Gastroesophageal sphincter (tissue), 4 donors: ENCODE data around the gene ITPR2. TPM values are rescaled to one million over a fixed set of nuclear protein-coding genes. Genes with fewer than 3 reads are reported as not detected.

ENCODE experiments used
- ATAC-seq: fragments of 150-250 bp; one replicate; pipeline ENCODE4 v1.9.1; 2016; ENCODE audit warnings: mild to moderate bottlenecking, moderate library complexity
- H3K27ac ChIP-seq, 4 donors: fragments of 200-600 bp; sonication (generic) in 3 of 4; 1 replicate in 3 of 4; 2 replicates in 1 of 4; pipeline ENCODE4 v1.5.1; 2016 to 2019
- H3K27me3 ChIP-seq: fragments of 200-600 bp; sonication (generic); one replicate; pipeline ENCODE4 v1.5.1; 2019
- H3K36me3 ChIP-seq, 2 donors: fragments of 200-600 bp; sonication (generic); one replicate each; pipeline ENCODE4 v1.5.1; 2019; ENCODE audit warnings: control low read depth in 1 of 2
- H3K4me1 ChIP-seq, 3 donors: fragments of 200-600 bp; sonication (generic); 1 replicate in 2 of 3; 2 replicates in 1 of 3; pipeline ENCODE4 v1.5.1; 2016 to 2019; ENCODE audit warnings: control low read depth in 2 of 3
- H3K4me3 ChIP-seq, 2 donors: fragments of 200-600 bp; sonication (generic); one replicate each; pipeline ENCODE4 v1.5.1; 2019; ENCODE audit warnings: mild to moderate bottlenecking in 1 of 2, moderate library complexity in 1 of 2
- H3K9me3 ChIP-seq, 3 donors: fragments of 200-600 bp; sonication (generic); one replicate each; pipeline ENCODE4 v1.5.1; 2017 to 2019; ENCODE audit warnings: control low read depth in 2 of 3
- EP300 ChIP-seq: sonication (generic); formaldehyde crosslinking; IDR thresholded peaks from one replicate; pipeline ENCODE4 v1.6.1; 2017; ENCODE audit warnings: antibody characterized with exemption, mild to moderate bottlenecking
- POLR2A ChIP-seq, 2 donors: fragments of 450-650 bp; IDR thresholded peaks; one replicate each; pipeline ENCODE4 v1.6.1; 2017; ENCODE audit warnings: antibody characterized with exemption in 2 of 2, mild to moderate bottlenecking in 2 of 2, moderate library complexity in 1 of 2
- POLR2AphosphoS5 ChIP-seq: sonication (generic); formaldehyde crosslinking; IDR thresholded peaks from one replicate; pipeline ENCODE4 v1.6.1; 2017; ENCODE audit warnings: antibody characterized with exemption
- WGBS, 2 donors: methylation state at CpG; one replicate each; pipeline ENCODE4 v1.1.5; 2018; ENCODE audit warnings: low coverage in 1 of 2; 5-methylcytosine and 5-hydroxymethylcytosine counted together
- total RNA-seq, 4 donors: library from RNA; depleted of rRNA; stranded (reverse); fragments of >200 nt; gene quantifications; one replicate each; pipeline ENCODE4 v1.1.0, GENCODE V29; 2016
- TF ChIP-seq, protein P1 (sequence below), 4 experiments: fragments of 200-600 bp in 2 of 4; fragments of 450-650 bp in 2 of 4; sonication (generic) in 1 of 4; IDR thresholded peaks; one replicate each; pipeline ENCODE4 v1.5.1; 2017 to 2019; ENCODE audit warnings: antibody characterized with exemption in 4 of 4, mild to moderate bottlenecking in 2 of 4, moderate library complexity in 2 of 4

ITPR2 gene
- total RNA-seq, 4 donors from 2014 or later, result 30.8 to 63.0 (median 44.4) TPM

DNA sequence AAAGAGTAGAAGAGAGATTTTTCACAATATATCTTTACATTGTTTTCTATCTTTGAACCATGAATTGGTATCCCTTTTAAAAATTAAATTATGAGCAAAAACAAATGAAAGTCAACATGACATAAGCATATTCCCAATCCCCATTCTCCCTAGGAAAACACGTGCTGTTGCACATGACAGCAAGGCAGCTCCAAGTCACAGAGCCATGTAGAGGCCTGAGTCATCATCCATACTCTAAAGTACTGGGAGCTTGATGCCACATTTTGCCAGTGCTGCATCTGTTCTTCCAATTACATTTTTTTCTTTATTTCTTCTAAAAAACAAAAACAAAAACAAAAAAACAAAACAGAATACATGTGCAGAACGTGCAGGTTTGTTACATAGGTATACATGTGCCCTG is 115.2 kb downstream of the ITPR2 start:
- H3K36me3 ChIP-seq, result peaks cover 0 to 21% of the 10 kb centered on the region in 2 donors
- no peaks in the 10 kb centered on the region for H3K27me3 ChIP-seq
- TF ChIP-seq POLR2A (IDR thresholded peaks at IDR 0.05), result no peak
- TF ChIP-seq EP300, result no peak
- TF ChIP-seq, protein P1, sequence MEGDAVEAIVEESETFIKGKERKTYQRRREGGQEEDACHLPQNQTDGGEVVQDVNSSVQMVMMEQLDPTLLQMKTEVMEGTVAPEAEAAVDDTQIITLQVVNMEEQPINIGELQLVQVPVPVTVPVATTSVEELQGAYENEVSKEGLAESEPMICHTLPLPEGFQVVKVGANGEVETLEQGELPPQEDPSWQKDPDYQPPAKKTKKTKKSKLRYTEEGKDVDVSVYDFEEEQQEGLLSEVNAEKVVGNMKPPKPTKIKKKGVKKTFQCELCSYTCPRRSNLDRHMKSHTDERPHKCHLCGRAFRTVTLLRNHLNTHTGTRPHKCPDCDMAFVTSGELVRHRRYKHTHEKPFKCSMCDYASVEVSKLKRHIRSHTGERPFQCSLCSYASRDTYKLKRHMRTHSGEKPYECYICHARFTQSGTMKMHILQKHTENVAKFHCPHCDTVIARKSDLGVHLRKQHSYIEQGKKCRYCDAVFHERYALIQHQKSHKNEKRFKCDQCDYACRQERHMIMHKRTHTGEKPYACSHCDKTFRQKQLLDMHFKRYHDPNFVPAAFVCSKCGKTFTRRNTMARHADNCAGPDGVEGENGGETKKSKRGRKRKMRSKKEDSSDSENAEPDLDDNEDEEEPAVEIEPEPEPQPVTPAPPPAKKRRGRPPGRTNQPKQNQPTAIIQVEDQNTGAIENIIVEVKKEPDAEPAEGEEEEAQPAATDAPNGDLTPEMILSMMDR (IDR thresholded peaks at IDR 0.05), result no peak
- H3K27ac ChIP-seq, result no peak overlapping the region
- peaks cover 0 to 8% (median 0%) of the 10 kb centered on the region in 3 donors for H3K4me1 ChIP-seq
- ATAC-seq, result no peak
- WGBS, 2 donors, result 96 to 100% methylated on average over 2 of the region's 2 CpGs
- no peaks in the 10 kb centered on the region for H3K9me3 ChIP-seq
- no peak overlapping the region for H3K4me3 ChIP-seq

DNA sequence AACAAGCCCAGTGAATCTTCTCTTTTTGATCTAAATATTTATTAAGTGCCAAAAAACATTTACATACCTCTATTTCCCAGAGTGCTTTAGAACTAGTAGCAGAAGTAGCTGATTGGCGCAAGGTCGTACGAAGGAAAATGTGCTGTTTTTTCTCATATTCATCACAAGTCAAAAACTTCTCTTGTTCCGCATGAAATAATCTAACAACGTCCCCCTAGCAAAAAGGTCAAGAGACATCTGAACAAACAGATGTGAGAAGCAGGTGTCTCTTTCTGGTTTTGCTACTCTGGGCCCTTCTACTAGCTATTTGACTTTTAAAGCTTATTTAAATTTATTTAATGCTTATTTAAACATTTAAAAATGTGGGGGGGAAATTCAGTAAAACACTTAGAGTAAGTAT is 117.8 kb downstream of the ITPR2 start:
- no peak overlapping the region for H3K4me3 ChIP-seq
- no peak for ATAC-seq
- no peak for TF ChIP-seq EP300
- TF ChIP-seq POLR2A (IDR thresholded peaks at IDR 0.05), result no peak
- TF ChIP-seq, protein P1 (IDR thresholded peaks at IDR 0.05), result no peak
- TF ChIP-seq POLR2AphosphoS5, result no peak
- no peaks in the 10 kb centered on the region for H3K4me1 ChIP-seq
- H3K27ac ChIP-seq, result no peak overlapping the region
- no peaks in the 10 kb centered on the region for H3K9me3 ChIP-seq
- peaks cover 0 to 27% of the 10 kb centered on the region in 2 donors for H3K36me3 ChIP-seq
- no peaks in the 10 kb centered on the region for H3K27me3 ChIP-seq
- 87 to 94% methylated on average over 4 to 5 of the region's 5 CpGs for WGBS, 2 donors

DNA sequence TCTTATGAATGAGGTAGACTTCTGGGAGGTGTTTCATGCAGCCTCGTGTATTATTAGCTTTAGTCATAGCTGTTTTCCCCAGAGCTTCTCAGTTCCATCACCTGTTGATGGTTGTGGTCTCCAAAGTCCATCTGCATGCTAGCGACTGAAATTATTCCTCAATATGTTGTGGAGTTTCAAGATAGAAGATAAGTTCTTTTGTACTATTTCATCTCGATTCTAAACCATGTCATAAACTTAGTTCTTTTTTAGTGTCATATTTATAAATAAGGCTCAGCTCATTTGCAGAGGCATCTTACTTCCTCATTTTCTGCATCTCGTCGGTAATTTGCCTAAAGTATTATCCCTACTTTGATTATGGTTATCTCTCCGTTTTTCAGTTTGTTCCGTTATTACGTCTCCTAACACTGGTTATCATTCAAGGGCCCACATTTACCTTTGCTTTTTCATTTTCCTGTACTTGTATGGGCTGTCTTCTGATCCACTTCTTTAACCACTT is 119.1 kb downstream of the ITPR2 start:
- peaks cover 0 to 33% of the 10 kb centered on the region in 2 donors for H3K36me3 ChIP-seq
- no peak overlapping the region for H3K27ac ChIP-seq
- TF ChIP-seq EP300, result no peak
- TF ChIP-seq POLR2A (IDR thresholded peaks at IDR 0.05), result no peak
- TF ChIP-seq, protein P1 (IDR thresholded peaks at IDR 0.05), result no peak
- TF ChIP-seq POLR2AphosphoS5, result no peak
- H3K27me3 ChIP-seq, result no peaks in the 10 kb centered on the region
- no peaks in the 10 kb centered on the region for H3K4me1 ChIP-seq
- ATAC-seq, result no peak
- 85 to 90% methylated on average over 8 of the region's 8 CpGs for WGBS, 2 donors
- H3K9me3 ChIP-seq, result no peaks in the 10 kb centered on the region
- H3K4me3 ChIP-seq, result no peak overlapping the region

DNA sequence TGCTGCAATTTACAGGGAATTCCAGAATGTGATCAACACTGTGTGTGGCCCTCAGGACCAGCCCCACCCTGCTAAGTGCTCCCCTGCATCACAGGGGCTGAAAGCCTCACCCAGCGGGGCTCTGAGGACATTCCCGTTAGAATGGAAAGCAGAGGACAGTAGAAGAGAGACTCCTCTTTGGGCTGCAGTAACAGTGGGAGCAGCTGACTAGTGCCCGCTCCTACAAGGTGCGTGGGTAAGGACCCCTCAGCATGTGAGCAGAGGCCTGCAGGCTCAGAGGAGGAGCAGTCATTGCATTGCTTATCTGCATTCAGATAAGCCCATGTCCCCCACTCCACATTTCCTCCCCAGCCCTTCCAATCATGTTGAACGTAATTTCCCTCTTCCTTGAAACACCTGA is 120.1 kb downstream of the ITPR2 start:
- Histone ChIP-seq H3K36me3 (peaks cover 0 to 33% of the 10 kb centered on the region in 2 donors), H3K4me1 (no peaks in the 10 kb centered on the region), H3K4me3 (no peak overlapping the region), H3K9me3 (no peaks in the 10 kb centered on the region), H3K27ac (no peak overlapping the region), H3K27me3 (no peaks in the 10 kb centered on the region)
- no peak for ATAC-seq
- TF ChIP-seq, protein P1 (IDR thresholded peaks at IDR 0.05), result no peak
- TF ChIP-seq POLR2A (IDR thresholded peaks at IDR 0.05), result no peak
- no peak for TF ChIP-seq EP300
- no peak for TF ChIP-seq POLR2AphosphoS5
- 33 to 73% methylated on average over 3 of the region's 5 CpGs for WGBS, 2 donors

DNA sequence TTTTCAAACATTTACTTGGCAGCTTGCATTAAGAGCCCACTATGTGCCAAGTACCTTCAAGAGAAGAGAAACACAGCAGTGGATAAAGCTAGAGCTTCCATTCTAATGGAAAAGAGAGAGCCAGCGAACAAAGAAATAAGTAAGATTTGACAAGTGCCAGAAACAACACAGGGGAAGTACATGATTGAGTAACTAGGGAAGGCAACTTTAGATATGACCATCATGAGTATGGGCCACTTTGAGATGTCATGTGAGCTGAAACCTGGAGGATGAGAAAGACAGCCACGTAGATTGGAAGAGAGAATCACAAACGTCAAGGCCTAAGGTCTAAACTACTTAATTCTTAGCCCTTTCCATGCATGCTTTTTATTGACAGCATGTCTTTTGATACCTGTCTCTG is 121.4 kb downstream of the ITPR2 start:
- no peaks in the 10 kb centered on the region for H3K9me3 ChIP-seq
- no peaks in the 10 kb centered on the region for H3K4me1 ChIP-seq
- ATAC-seq, result no peak
- H3K27ac ChIP-seq, result no peak overlapping the region
- H3K4me3 ChIP-seq, result no peak overlapping the region
- no peak for TF ChIP-seq POLR2A (IDR thresholded peaks at IDR 0.05)
- TF ChIP-seq, protein P1 (IDR thresholded peaks at IDR 0.05), result no peak
- TF ChIP-seq POLR2AphosphoS5, result no peak
- no peak for TF ChIP-seq EP300
- H3K36me3 ChIP-seq, result peaks cover 0 to 33% of the 10 kb centered on the region in 2 donors
- 72 to 86% methylated on average over 2 to 3 of the region's 3 CpGs for WGBS, 2 donors
- H3K27me3 ChIP-seq, result no peaks in the 10 kb centered on the region
